Stimulated activated CD4-positive, alpha-beta T cell treated with anti-CD3 and anti-CD28 coated beads, Interleukin-15, amount 100 ng/mL, for 24 hours (primary cell): ENCODE measurements around the gene UNC119.

Source experiments
- DNase-seq: peaks from one replicate; pipeline ENCODE4 v3.0.0-alpha.2; 2020

The UNC119 gene

GRCh38 chr17:28519236-28519635 is 33.2 kb downstream of the UNC119 start:
- no peak for DNase-seq

- DNase-seq, result no peak
These were observed 33.8 kb downstream of the UNC119 start for GRCh38 chr17:28518578-28518977.

DNA sequence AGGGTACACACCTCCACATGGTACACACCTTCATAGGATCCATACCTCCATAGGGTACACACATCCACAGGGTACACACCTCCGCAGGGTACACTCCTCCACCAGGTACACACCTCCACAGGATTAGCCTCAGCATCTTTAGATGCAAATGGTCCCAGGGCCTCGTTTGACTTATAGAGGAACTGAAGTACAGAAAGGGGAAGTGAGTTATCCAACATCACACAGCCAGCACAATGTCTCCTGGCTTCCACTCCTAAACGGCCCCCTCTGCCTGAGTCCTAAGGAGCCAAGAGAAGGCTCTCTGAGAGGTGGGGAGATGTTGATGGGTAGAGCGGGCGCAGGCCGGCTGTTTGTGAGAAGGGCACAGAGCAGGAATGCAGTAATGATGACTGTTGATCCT is 34.3 kb downstream of the UNC119 start:
- DNase-seq, result no peak

GRCh38 chr17:28515518-28515917 is 36.9 kb downstream of the UNC119 start:
- DNase-seq, result no peak

DNA sequence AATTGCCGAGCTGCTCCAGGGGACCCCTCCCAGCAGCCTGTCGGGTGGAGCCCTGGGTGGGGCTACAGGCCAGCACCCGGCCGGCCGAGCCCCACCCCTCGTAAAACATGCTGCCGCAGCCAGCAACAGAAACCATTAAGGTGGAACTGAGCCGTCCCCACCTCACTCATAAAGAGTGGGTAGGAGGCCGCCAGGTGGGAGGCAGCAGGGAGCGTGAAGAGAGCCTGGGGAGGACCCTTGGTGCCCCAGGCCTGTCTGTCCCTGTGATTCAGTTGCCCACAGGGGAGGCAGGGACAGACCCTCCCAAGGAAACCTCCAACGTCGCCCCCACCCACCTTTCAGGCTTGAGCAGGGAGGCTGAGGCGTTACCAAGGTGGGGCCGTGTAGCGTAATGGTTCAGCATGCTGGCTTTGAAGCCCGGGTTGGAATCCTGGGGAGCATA is 37.8 kb downstream of the UNC119 start:
- no peak for DNase-seq

DNA sequence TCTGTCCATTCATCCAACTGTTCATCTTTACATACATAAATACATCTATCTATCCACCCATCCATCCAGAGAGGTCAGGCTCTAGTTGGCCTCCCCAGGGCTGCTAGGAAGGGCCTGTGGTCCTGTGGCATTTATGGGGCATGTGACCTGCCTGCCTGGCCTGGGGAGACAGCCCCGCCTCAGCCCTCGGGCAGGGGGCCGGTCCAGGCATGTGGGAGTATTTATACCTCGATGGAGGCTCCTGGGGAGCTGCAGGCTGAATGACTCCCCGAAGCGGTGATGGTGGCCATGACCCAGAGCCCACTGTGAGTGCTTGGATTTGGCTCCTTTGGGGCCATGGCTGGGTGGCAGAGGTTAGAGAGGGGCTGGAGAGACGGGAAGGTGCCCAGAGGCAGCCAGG is 38.9 kb downstream of the UNC119 start:
- DNase-seq, result no peak

DNA sequence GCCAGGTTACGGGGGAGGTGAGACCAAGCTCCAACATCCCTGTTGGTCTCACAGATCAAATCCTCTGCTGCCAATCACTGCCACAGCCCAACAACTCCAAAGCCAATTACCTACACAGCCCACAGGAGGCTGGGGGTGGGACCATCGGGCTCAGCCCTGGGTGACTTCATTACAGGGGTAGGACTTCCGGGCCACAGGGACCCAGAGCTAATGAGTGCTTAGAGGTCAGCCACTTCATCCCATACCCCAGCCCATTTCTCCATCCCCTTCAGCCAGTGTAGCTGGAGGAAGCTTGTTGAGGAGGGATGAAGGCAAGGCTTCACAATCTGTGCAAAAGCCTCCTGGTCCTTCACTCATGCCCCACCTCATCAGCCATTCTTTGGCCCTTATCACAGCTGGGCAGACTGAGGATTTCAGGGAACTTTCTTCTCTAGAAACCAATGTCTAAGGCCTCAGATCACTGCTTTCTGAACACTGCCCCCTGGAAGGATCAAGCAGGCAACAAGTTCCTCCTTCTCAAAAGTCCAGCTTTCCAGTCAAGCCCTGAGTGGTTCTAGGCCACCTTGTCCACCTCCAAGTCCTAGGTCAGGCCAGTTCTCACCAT is 40.5 kb downstream of the UNC119 start:
- DNase-seq, result no peak

GRCh38 chr17:28509789-28510188 is 42.6 kb downstream of the UNC119 start:
- DNase-seq, result no peak

DNA sequence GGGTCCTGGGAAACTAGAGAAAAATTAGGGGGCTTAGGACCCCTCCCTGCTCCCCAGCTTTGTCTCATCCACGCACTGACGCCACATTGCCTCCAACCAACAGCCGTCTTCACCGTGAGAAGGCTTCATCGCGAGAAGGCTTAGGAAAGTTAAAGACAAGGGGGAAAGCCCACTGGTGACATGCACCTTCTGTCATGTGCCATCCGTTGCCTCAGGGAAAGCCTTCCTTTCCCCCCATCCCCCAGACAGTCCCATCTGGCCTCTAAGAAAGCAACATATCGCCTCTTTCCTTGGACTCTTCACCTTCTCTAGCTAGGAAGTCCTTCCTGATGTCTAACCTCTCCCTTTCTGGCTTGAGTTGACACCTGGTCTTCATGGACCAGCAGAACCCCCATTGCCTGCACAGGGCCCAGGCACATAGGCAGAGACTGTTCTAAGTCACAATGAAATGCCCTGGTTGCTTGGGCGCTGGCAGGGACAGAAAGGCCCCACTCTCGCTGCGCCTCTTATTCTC is 44.2 kb downstream of the UNC119 start:
- DNase-seq, result no peak

GRCh38 chr17:28507567-28508203 is 44.7 kb downstream of the UNC119 start:
- DNase-seq, result no peak

- DNase-seq, result no peak
These were observed 45.5 kb downstream of the UNC119 start for GRCh38 chr17:28506763-28507487.

DNA sequence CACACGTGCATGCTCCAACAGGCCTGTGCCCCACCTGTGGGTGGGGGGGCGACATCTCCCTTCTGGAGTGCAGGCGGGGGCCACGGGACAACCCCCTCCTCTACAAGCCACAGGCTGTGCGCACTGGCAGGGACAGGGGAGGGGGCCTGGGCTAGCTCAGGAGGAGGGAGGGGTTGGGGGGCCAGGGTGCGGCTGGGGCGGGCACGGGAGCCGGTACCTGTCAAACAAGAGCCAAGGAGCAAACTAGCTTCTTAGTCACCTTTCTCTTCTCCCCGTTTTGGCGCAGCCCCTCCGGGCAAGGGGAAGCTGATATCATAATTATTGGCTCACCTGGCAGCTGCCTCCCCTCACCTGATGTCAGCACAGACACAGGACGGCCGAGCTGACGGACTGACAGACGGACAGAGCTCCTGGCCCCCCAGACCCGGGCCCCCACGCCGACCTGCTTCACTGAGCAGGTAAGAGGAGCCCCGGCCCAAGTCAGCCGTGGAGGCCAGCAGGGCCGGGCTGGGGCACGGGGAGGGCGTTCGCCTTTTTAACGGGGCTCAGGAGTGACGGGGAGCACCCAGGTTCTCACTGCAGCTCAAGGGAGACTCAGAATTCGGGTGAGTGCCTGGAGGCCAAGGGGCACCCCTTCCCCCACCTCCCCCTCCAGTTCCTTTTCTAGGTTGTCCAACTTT is 46.3 kb downstream of the UNC119 start, which contains the start of gene FOXN1:
Gene FOXN1 (plus strand): TSS at position 363 of the 680 bp plus-strand sequence. CDS start 17,622 bp downstream, outside the sequence.
- DNase-seq, result no peak

DNA sequence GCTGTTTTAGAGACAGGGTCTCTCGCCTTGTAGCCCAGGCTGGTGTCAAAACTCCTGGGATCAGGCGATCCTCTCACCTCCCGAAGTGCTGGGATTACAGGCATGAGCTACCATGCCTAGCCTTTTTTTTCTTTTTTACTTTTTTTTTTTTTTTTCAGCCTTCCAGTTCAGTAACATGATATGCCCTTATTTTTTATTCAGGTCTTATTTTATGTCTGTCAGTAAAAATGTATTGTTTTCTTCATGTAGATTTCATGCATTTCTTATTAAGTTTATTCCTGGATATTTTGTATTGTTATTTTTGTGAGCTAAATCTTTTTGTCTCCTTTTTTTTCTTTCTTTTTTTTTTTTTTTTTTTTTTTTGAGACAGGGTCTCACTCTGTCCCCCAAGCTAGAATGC is 49.0 kb downstream of the UNC119 start:
- DNase-seq, result no peak

- DNase-seq, result no peak
These were observed 50.8 kb downstream of the UNC119 start for GRCh38 chr17:28501421-28502284.

DNA sequence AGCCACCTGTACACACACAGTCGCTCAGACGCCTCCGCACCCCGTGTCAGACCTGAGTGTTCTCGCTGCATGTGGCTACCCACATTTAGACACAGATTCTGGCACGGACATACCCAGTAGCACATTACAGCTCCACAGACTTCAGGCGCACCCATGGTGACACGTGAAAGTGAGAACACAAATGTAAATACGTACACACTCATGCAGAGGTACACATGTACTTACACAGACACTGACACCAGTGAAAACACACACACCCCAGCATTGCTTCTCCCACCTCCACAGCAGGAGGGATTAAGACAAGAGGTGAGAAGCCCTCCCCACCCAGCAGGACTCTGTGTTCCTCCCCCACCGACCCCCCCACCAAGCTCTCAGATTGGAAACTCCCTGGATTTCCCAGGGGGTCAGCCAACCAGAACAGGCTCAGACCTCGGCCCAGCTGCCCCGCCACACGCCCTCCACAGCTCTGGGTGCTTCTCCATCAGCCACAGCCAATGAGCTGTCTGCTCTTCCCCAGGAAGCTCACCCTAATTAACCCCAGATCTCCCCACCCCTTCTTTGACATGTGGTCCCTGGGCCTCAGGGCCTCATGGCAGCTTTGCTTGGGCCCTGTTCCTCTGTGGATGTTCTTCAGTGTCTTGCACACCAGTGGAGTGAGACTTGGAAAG is 51.6 kb downstream of the UNC119 start:
- no peak for DNase-seq

GRCh38 chr17:28499684-28500357 is 52.6 kb downstream of the UNC119 start:
- DNase-seq, result no peak

- no peak for DNase-seq
These were observed 53.1 kb downstream of the UNC119 start for GRCh38 chr17:28499364-28499664.

DNA sequence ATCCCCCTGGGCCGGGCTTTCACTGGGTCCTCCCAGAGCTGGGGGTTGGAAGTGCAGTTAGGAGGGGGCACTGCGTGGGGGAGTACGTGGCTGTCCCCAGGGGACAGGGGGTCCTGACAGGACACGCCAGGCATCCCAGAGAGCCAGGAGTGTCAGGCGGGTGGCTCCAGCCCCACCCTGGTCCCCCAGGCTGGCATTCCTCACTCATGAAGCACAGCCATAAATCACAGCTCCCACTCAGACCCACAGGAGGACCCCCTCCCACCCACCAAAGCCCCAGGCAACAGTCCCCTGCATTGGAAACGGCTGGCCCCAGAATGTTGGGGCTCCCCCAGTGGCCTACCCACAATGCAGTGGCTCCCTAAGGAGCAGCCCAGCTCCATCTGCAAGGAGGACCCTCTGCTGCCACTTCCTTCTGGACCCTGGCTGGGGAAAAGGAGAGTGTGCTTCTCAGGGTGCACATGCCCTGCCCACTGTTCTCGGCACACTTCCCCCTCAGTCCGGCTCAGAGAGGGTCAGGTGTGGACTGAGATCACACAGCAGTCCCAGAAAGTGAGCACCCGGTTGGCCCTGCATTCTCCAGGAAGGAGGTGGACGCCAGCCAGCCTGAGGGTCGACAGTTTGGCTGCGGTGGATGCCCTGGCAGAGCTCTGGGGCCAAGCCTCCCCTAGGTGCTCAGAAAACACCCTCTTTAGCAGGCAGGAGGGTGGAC is 53.6 kb downstream of the UNC119 start:
- DNase-seq, result no peak

DNA sequence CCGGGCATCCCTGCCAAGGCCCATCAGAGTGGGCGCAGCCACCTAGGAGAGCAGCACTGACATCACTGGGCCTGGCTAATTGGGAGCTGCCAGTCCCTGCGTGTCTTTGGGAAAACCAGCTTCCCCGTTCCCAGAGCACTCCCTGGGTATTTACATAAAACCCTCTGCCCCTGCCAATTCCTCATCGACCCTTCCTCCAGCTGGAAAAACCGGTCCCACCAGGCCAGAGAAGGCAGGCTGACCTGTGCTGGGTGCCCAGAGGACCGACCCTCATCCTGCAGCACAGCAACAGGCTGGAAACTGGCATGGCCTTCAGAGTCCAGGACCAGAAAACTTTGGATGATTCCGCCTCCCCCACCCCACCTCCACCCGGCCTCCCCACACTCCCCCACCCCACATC is 54.5 kb downstream of the UNC119 start:
- DNase-seq, result no peak
